ENCODE measurements around the gene AKAP7.
A peak's percentile ranks its signal among the peaks of the same experiment; 100 is the strongest.

AKAP7 gene

GRCh38 chr6:131159578-131159977 lies 24.3 kb downstream of the AKAP7 start:
- no peak for TF ChIP-seq YY1 (IDR thresholded peaks at IDR 0.05; ENCODE audit: insufficient read depth, insufficient read length)
- TF ChIP-seq SUZ12 (IDR thresholded peaks at IDR 0.05; ENCODE audit: extremely low read depth, insufficient read depth, insufficient read length): no peak
- TF ChIP-seq ZNF274 (IDR thresholded peaks at IDR 0.05; ENCODE audit: low read depth, low read length): no peak
- Histone ChIP-seq H3K9me3 (ENCODE audit: insufficient read depth, low read length) (no peaks in the 10 kb centered on the region), H3K36me3 (ENCODE audit: insufficient read depth, insufficient read length, low read length) (no peaks in the 10 kb centered on the region), H3K9ac (ENCODE audit: insufficient read length, low read depth) (no peak overlapping the region), H3K4me3 (ENCODE audit: insufficient read length, low read depth) (no peak overlapping the region), H3K4me1 (ENCODE audit: insufficient read depth, insufficient read length) (peaks cover 1% of the 10 kb centered on the region), H3K27me3 (ENCODE audit: insufficient read depth, insufficient read length) (no peaks in the 10 kb centered on the region)
- no peak for DNase-seq (ENCODE audit: low read depth, low spot score)

- H3K9me3 ChIP-seq (ENCODE audit: insufficient read depth, low read length): no peaks in the 10 kb centered on the region
- H3K36me3 ChIP-seq (ENCODE audit: insufficient read depth, insufficient read length, low read length): no peaks in the 10 kb centered on the region
- H3K4me3 ChIP-seq (ENCODE audit: insufficient read length, low read depth): no peak overlapping the region
- DNase-seq (ENCODE audit: low read depth, low spot score): no peak
- no peaks in the 10 kb centered on the region for H3K27me3 ChIP-seq (ENCODE audit: insufficient read depth, insufficient read length)
- H3K9ac ChIP-seq (ENCODE audit: insufficient read length, low read depth): no peak overlapping the region
- TF ChIP-seq ZNF274 (IDR thresholded peaks at IDR 0.05; ENCODE audit: low read depth, low read length) (no peak), SUZ12 (IDR thresholded peaks at IDR 0.05; ENCODE audit: extremely low read depth, insufficient read depth, insufficient read length) (no peak), YY1 (IDR thresholded peaks at IDR 0.05; ENCODE audit: insufficient read depth, insufficient read length) (no peak)
- H3K4me1 ChIP-seq (ENCODE audit: insufficient read depth, insufficient read length): peaks cover 2% of the 10 kb centered on the region
Observed at GRCh38 chr6:131160254-131160758, 25.0 kb downstream of the AKAP7 start.

DNA sequence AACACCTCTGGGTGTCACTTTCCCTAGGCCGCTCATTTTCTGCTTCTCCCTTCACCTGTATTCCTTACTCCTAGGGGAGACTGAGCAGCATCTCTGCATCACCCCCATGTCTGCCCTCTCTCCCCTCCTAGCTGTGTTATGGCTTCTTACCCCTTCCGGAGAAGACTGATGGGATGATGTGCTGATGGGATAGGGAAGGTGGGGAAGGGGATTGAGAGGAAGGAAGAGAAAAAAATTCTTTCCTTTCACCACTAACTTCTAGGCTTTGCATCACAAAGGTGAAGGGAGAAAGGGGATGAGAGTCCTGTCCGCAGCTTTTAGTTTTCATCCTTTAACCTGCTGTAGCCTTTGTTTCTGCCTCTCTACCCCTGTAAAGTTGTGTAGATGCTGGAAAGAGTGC lies 26.7 kb downstream of the AKAP7 start:
- H3K4me3 ChIP-seq (ENCODE audit: insufficient read length, low read depth): no peak overlapping the region
- H3K9me3 ChIP-seq (ENCODE audit: insufficient read depth, low read length): no peaks in the 10 kb centered on the region
- H3K36me3 ChIP-seq (ENCODE audit: insufficient read depth, insufficient read length, low read length): no peaks in the 10 kb centered on the region
- TF ChIP-seq SUZ12 (IDR thresholded peaks at IDR 0.05; ENCODE audit: extremely low read depth, insufficient read depth, insufficient read length) (no peak), YY1 (IDR thresholded peaks at IDR 0.05; ENCODE audit: insufficient read depth, insufficient read length) (no peak), ZNF274 (IDR thresholded peaks at IDR 0.05; ENCODE audit: low read depth, low read length) (no peak)
- H3K9ac ChIP-seq (ENCODE audit: insufficient read length, low read depth): no peak overlapping the region
- H3K27me3 ChIP-seq (ENCODE audit: insufficient read depth, insufficient read length): no peaks in the 10 kb centered on the region
- peaks cover 2% of the 10 kb centered on the region for H3K4me1 ChIP-seq (ENCODE audit: insufficient read depth, insufficient read length)
- peak; percentile 62 for DNase-seq (ENCODE audit: low read depth, low spot score)

DNA sequence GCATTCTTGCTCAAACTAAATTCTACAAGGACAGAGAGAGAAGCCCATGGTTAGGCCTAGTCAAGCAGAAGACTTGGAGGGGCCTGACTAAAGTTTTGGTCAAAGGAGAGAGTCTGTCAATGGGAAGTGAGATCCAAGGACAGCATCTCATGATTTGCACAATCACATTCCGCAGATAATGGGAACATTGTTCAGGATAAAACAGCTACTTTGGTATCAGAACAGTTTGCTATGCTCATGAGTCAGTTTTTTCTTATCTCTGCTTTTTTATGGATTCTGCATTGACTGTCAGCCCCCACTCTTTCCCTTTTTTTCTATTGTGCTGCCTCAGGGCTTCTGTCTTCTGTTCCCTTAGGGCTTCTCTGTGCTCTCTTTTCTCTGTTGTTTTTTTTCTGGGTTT lies 28.6 kb downstream of the AKAP7 start:
- Histone ChIP-seq H3K4me1 (ENCODE audit: insufficient read depth, insufficient read length) (peaks cover 2% of the 10 kb centered on the region), H3K36me3 (ENCODE audit: insufficient read depth, insufficient read length, low read length) (no peaks in the 10 kb centered on the region), H3K27me3 (ENCODE audit: insufficient read depth, insufficient read length) (no peaks in the 10 kb centered on the region), H3K9me3 (ENCODE audit: insufficient read depth, low read length) (no peaks in the 10 kb centered on the region), H3K4me3 (ENCODE audit: insufficient read length, low read depth) (no peak overlapping the region), H3K9ac (ENCODE audit: insufficient read length, low read depth) (no peak overlapping the region)
- no peak for DNase-seq (ENCODE audit: low read depth, low spot score)
- TF ChIP-seq ZNF274 (IDR thresholded peaks at IDR 0.05; ENCODE audit: low read depth, low read length) (no peak), YY1 (IDR thresholded peaks at IDR 0.05; ENCODE audit: insufficient read depth, insufficient read length) (no peak), SUZ12 (IDR thresholded peaks at IDR 0.05; ENCODE audit: extremely low read depth, insufficient read depth, insufficient read length) (no peak)

GRCh38 chr6:131164506-131164905 lies 29.2 kb downstream of the AKAP7 start:
- H3K36me3 ChIP-seq (ENCODE audit: insufficient read depth, insufficient read length, low read length): no peaks in the 10 kb centered on the region
- no peaks in the 10 kb centered on the region for H3K27me3 ChIP-seq (ENCODE audit: insufficient read depth, insufficient read length)
- TF ChIP-seq ZNF274 (IDR thresholded peaks at IDR 0.05; ENCODE audit: low read depth, low read length) (no peak), YY1 (IDR thresholded peaks at IDR 0.05; ENCODE audit: insufficient read depth, insufficient read length) (no peak), SUZ12 (IDR thresholded peaks at IDR 0.05; ENCODE audit: extremely low read depth, insufficient read depth, insufficient read length) (no peak)
- H3K4me3 ChIP-seq (ENCODE audit: insufficient read length, low read depth): no peak overlapping the region
- no peak overlapping the region for H3K9ac ChIP-seq (ENCODE audit: insufficient read length, low read depth)
- peaks cover 2% of the 10 kb centered on the region for H3K4me1 ChIP-seq (ENCODE audit: insufficient read depth, insufficient read length)
- no peaks in the 10 kb centered on the region for H3K9me3 ChIP-seq (ENCODE audit: insufficient read depth, low read length)
- no peak for DNase-seq (ENCODE audit: low read depth, low spot score)

DNA sequence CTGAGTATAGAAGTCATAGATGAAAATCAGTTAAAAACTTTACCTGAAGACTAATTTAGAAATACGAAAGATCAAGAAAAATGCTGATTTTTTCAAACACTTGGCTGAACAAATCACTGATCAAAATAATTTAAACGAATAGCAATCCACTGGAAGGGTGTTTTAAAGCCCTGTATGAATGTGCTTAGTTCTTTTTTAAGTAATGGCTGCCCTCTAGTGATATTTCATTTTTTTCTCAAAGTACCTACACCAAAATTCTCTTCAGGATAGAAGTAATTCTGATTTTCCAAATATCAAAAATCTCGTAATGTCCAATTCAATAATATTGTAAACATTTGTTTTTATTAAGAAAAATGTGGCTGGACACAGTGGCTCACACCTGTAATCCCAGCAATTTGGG lies 32.5 kb downstream of the AKAP7 start:
- TF ChIP-seq YY1 (IDR thresholded peaks at IDR 0.05; ENCODE audit: insufficient read depth, insufficient read length) (no peak), SUZ12 (IDR thresholded peaks at IDR 0.05; ENCODE audit: extremely low read depth, insufficient read depth, insufficient read length) (no peak), ZNF274 (IDR thresholded peaks at IDR 0.05; ENCODE audit: low read depth, low read length) (no peak)
- Histone ChIP-seq H3K9ac (ENCODE audit: insufficient read length, low read depth) (no peak overlapping the region), H3K36me3 (ENCODE audit: insufficient read depth, insufficient read length, low read length) (no peaks in the 10 kb centered on the region), H3K9me3 (ENCODE audit: insufficient read depth, low read length) (no peaks in the 10 kb centered on the region), H3K4me1 (ENCODE audit: insufficient read depth, insufficient read length) (peaks cover 2% of the 10 kb centered on the region), H3K27me3 (ENCODE audit: insufficient read depth, insufficient read length) (no peaks in the 10 kb centered on the region), H3K4me3 (ENCODE audit: insufficient read length, low read depth) (no peak overlapping the region)
- no peak for DNase-seq (ENCODE audit: low read depth, low spot score)

DNA sequence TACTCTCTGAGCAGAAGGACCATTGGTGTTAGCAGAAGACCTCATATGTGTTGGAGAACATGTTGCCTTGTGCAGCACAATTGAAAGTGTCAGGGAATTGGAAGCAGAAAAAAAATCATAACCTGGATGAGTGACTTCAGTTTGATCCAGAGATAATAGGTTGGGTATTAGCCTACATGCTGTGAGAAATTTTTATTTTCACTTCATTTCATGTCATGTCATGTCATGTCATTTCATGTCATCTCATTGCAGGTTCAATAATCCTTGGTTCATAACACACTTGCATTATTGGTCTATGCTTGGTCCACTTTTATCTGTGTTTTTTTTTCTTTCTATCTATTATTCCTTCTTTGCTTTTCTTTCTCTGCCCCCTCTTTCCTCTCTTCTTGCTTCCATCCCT lies 34.3 kb downstream of the AKAP7 start:
- no peaks in the 10 kb centered on the region for H3K36me3 ChIP-seq (ENCODE audit: insufficient read depth, insufficient read length, low read length)
- peaks cover under 1% of the 10 kb centered on the region for H3K4me1 ChIP-seq (ENCODE audit: insufficient read depth, insufficient read length)
- no peak overlapping the region for H3K9ac ChIP-seq (ENCODE audit: insufficient read length, low read depth)
- DNase-seq (ENCODE audit: low read depth, low spot score): no peak
- no peaks in the 10 kb centered on the region for H3K27me3 ChIP-seq (ENCODE audit: insufficient read depth, insufficient read length)
- no peak overlapping the region for H3K4me3 ChIP-seq (ENCODE audit: insufficient read length, low read depth)
- H3K9me3 ChIP-seq (ENCODE audit: insufficient read depth, low read length): no peaks in the 10 kb centered on the region
- TF ChIP-seq YY1 (IDR thresholded peaks at IDR 0.05; ENCODE audit: insufficient read depth, insufficient read length) (no peak), SUZ12 (IDR thresholded peaks at IDR 0.05; ENCODE audit: extremely low read depth, insufficient read depth, insufficient read length) (no peak), ZNF274 (IDR thresholded peaks at IDR 0.05; ENCODE audit: low read depth, low read length) (no peak)
